Heart right ventricle (tissue), 16 donors: ENCODE results near the gene TSC22D4. TPM values are rescaled to one million over a fixed set of nuclear protein-coding genes. Genes with fewer than 3 reads are reported as not detected.

Experiments
- ATAC-seq, 8 donors: fragments of 200-7000 bp; cut with Tn5 transposase; one replicate each; pipeline ENCODE4 v1.9.1; 2020; ENCODE audit warnings: mild to moderate bottlenecking in 8 of 8, moderate library complexity in 8 of 8, moderate number of reproducible peaks in 1 of 8
- DNase-seq, 2 donors: peaks; one replicate each; pipeline ENCODE4 v3.0.0-alpha.2; 2020
- H3K27ac ChIP-seq, 10 donors: fragments of 200-600 bp; sonication (generic) in 2 of 10; one replicate each; pipeline versions ENCODE4 v1.5.0 to v1.8.0; 2020 to 2022; ENCODE audit warnings: mild to moderate bottlenecking in 3 of 10
- H3K27me3 ChIP-seq, 7 donors: fragments of 200-600 bp; one replicate each; pipeline ENCODE4 v1.8.0; 2021 to 2022; ENCODE audit warnings: mild to moderate bottlenecking in 2 of 7
- H3K36me3 ChIP-seq, 9 donors: fragments of 200-600 bp; sonication (generic) in 1 of 9; one replicate each; pipeline versions ENCODE4 v1.5.0 to v1.8.0; 2020 to 2022; ENCODE audit warnings: mild to moderate bottlenecking in 2 of 9
- H3K4me1 ChIP-seq, 9 donors: fragments of 200-600 bp; sonication (generic) in 1 of 9; one replicate each; pipeline versions ENCODE4 v1.5.0 to v1.8.0; 2020 to 2022; ENCODE audit warnings: mild to moderate bottlenecking in 4 of 9
- H3K4me3 ChIP-seq, 10 donors: fragments of 200-600 bp; sonication (generic) in 2 of 10; one replicate each; pipeline versions ENCODE4 v1.5.0 to v1.8.0; 2020 to 2022; ENCODE audit warnings: mild to moderate bottlenecking in 7 of 10, moderate library complexity in 2 of 10
- H3K9me3 ChIP-seq, 11 donors: fragments of 200-600 bp in 10 of 11; sonication (generic) in 2 of 11; one replicate each; pipeline versions ENCODE4 v1.5.0 to v1.8.0; 2013 to 2022; ENCODE audit warnings: mild to moderate bottlenecking in 2 of 11, control low read depth in 1 of 11, moderate library complexity in 1 of 11
- WGBS, 2 donors: extraction: QIAGEN DNeasy Blood & Tissue Kit; methylation state at CpG; one replicate each; pipeline ENCODE4 v1.1.7; 2013; ENCODE audit warnings: inconsistent platforms in 1 of 2; 5-methylcytosine and 5-hydroxymethylcytosine counted together
- intact Hi-C, 10 donors: fragments of 100-400 bp; cut with DNase I; formaldehyde crosslinking; loops; one replicate each; pipeline versions ENCODE4 v1.11.1 to v1.14.2; 2022
- polyA plus RNA-seq, 2 donors: library from polyadenylated mRNA; stranded (reverse); fragments of 200-250 nt; gene quantifications; one replicate each; pipeline ENCODE4 v1.2.3, GENCODE V29; 2013
- total RNA-seq, 10 donors: library from RNA; stranded (reverse); fragmentation: NEBNext Ultra II Directional in 3 of 10; extraction: Animal tissue kit (Norgen Biotek cat#: 25700) in 3 of 10; gene quantifications; one replicate each; pipeline versions ENCODE4 v1.2.1 to v1.2.4, GENCODE V29; 2021 to 2023
- TF ChIP-seq, protein P1 (sequence below), 9 donors: fragments of 200-600 bp; sonication (generic) in 2 of 9; IDR thresholded peaks; one replicate each; pipeline versions ENCODE4 v1.5.0 to v1.8.0; 2021 to 2022; ENCODE audit warnings: antibody characterized with exemption in 9 of 9, mild to moderate bottlenecking in 5 of 9, moderate library complexity in 1 of 9
- donor health status: Arrhythmogenic right ventricular cardiomyopathy.
- donor health status: ischemic (EF 13 %, LVEDD 7.1; RV severe dilation, severe dysfunction).
- donor health status: healthy with polysubstance abuse.
- donor health status: DM: no; HTN: yes; CAD: no.
- donor health status: DM: no; HTN: no; CAD: no.
- donor health status: ischemic (EF 25% LVEDD 6.9; RV normal size, moderate dysfunction).
- donor health status: ischemic (EF 25% LVEDD 5.7; RV mildly dilated, moderate dysfunction).
- donor health status: healthy.
- donor health status: DM: yes; HTN: yes; CAD: no.
- donor health status: Ischemic cardiomyopathy.
- donor health status: ischemic (EF 35%, LVEDD 5.7; RV mildly dilated, moderate dysfunction).
- donor health status: nonischemic (EF 11% LVEDD 7.7; RV severe dilation, severe dysfunction).
- donor health status: DM: yes; HTN: yes; CAD: no.
- donor health status: PGD.
- donor health status: ischemic (EF 29% LVEDD 5.4; RV normal size, mild dysfunction).
- donor health status: nonischemic (EF 23%, LVEDD 6.1; RV moderate dilation, normal function).

Gene TSC22D4
- total and polyA plus RNA-seq, 12 donors: 36.0 to 72.3 (median 47.7) TPM

DNA sequence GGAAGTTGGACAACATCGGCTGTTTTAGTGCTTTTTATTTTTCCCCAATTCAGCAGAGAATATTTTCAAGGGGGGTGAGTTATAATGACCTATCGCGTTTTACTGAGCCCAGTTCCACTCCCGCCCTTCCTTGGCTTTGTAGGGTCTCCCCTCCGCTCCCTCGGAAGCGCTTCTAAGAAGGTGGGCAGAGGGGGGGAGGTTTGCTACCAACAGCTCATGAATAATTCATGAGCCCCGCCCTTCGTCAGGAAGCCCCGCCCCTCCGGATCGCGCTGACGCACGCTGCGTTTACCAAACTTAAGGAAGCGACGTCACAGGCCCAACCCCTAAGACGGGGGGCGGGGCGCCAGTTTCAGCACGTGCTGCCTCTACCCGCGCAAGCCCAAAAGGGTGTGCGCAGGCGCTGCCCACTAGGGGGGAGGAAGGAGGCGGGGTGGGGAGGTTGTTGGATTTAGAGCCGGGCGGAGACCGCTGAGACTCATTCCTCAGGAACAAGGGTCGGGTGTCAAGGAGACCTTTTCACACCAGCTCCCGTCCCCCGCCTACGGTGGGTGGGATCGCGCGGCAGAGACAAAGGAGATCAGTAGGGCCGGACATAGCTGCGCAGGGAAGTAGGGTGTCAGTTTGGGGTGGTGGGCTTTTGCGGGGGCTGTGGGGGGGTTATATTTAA is 49.9 kb downstream of the TSC22D4 start:
- H3K4me1 ChIP-seq: peaks cover 6 to 49% (median 36%) of the 10 kb centered on the region in 9 donors

DNA sequence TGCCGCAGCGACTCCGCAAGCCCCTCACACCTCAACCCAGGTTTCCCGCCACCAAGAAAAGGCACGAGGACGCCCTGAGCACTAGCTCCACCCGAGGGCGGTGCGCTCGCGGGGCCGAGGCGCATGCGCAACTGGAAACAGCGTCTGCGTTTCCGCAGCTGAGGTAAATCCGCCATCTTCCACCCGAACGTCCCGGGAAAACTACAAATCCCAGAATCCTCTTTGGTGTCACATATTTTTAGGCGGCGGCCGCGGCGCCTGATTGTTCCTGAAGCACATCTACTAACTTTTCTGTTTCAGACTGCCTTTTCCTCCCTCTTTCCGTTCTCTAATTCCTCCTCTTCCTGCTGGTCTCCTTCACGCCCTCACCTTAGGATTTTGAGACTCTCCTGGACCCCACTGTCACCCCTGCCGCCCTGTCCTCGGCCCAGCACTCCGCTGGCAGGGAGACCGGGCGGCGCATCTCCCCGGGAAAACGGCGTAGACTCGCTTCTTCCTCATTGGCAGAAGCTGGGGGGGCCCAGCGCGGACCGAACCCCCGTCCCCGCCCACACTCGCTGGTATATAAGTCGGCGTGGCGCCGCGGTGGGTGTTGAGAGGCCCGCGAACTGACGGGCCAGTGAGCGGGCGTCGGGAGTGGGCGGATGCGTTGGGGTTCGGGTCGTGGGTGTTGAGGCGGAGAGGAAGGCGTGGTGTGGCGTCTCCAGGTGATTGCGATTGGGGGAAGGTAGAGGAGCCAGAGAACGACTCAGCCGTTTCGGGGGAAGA is 50.6 kb downstream of the TSC22D4 start, which contains the start of gene ZCWPW1:
TSS of gene ZCWPW1 (minus strand) at position 505 of the 768 bp plus-strand sequence. CDS start 8,054 bp downstream, outside the sequence.
- 1% methylated on average over 66 of the region's 66 CpGs for WGBS, 2 donors
- Histone ChIP-seq H3K27ac (peak within 1 kb of the TSS; percentile 98 to 100 (median 99)), H3K27me3 (no peaks in the 10 kb centered on the region), H3K4me3 (peak within 1 kb of the TSS; percentile 77 to 100 (median 92)), H3K36me3 (peaks cover 0 to 31% (median 6%) of the 10 kb centered on the region in 9 donors), H3K4me1 (peaks cover 6 to 42% (median 36%) of the 10 kb centered on the region in 9 donors), H3K9me3 (no peaks in the 10 kb centered on the region)
- peak; percentile 96 to 97 for DNase-seq
- TF ChIP-seq, protein P1, sequence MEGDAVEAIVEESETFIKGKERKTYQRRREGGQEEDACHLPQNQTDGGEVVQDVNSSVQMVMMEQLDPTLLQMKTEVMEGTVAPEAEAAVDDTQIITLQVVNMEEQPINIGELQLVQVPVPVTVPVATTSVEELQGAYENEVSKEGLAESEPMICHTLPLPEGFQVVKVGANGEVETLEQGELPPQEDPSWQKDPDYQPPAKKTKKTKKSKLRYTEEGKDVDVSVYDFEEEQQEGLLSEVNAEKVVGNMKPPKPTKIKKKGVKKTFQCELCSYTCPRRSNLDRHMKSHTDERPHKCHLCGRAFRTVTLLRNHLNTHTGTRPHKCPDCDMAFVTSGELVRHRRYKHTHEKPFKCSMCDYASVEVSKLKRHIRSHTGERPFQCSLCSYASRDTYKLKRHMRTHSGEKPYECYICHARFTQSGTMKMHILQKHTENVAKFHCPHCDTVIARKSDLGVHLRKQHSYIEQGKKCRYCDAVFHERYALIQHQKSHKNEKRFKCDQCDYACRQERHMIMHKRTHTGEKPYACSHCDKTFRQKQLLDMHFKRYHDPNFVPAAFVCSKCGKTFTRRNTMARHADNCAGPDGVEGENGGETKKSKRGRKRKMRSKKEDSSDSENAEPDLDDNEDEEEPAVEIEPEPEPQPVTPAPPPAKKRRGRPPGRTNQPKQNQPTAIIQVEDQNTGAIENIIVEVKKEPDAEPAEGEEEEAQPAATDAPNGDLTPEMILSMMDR (IDR thresholded peaks at IDR 0.05): peak in 2 of 9 donors; percentile 6 to 11
- ATAC-seq: peak; percentile 63 to 79 (median 74)
- intact Hi-C loops: no loop called here

More for the DNA sequence above, 49.9 kb downstream of the TSC22D4 start:
- Histone ChIP-seq H3K9me3 (no peaks in the 10 kb centered on the region), H3K36me3 (peaks cover 0 to 38% (median 13%) of the 10 kb centered on the region in 9 donors), H3K27me3 (no peaks in the 10 kb centered on the region), H3K27ac (peak overlapping the region; percentile 98 to 100 (median 99)), H3K4me3 (peak overlapping the region; percentile 77 to 100 (median 92))
- intact Hi-C loops: no loop called here
- TF ChIP-seq, protein P1 (IDR thresholded peaks at IDR 0.05): peak in 7 of 9 donors; percentile 2 to 35 (median 14)
- DNase-seq (peak; percentile 100), ATAC-seq (peak; percentile 78 to 90 (median 86))
- WGBS, 2 donors: 0 to 1% methylated on average over 39 to 40 of the region's 40 CpGs

DNA sequence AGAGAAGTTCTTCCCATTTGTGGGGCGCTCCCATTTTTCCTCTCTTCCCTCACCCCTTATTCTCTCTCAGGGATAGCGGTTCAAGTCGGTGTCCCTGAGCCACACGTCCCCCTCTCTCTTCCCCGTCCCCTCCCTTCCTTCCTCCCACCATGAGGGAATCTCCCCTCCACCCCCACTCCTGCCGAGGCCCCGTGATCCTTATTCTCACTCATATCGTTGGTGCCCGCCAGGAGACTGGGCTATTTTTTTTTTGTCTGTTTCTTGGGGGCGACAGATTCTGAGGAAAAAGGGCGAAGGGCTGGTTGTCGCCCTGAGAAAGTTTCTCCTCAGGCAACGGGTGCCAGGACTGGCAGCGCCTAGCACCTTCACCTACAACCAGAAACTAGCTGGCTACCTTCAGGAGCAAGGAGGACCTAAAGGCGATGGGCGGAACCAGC is 51.2 kb downstream of the TSC22D4 start:
- peak in 1 of 2 donors; percentile 33 for DNase-seq
- TF ChIP-seq, protein P1 (IDR thresholded peaks at IDR 0.05): no peak
- 41 to 44% methylated on average over 16 of the region's 16 CpGs for WGBS, 2 donors
- ATAC-seq: no peak
- intact Hi-C loops: no loop called here
- Histone ChIP-seq H3K27me3 (no peaks in the 10 kb centered on the region), H3K4me3 (peak overlapping the region in 9 of 10 donors; percentile 77 to 98 (median 92)), H3K27ac (peak overlapping the region; percentile 98 to 100 (median 99)), H3K4me1 (peaks cover 6 to 36% (median 34%) of the 10 kb centered on the region in 9 donors), H3K36me3 (peaks cover 0 to 25% (median 3%) of the 10 kb centered on the region in 9 donors), H3K9me3 (no peaks in the 10 kb centered on the region)

DNA sequence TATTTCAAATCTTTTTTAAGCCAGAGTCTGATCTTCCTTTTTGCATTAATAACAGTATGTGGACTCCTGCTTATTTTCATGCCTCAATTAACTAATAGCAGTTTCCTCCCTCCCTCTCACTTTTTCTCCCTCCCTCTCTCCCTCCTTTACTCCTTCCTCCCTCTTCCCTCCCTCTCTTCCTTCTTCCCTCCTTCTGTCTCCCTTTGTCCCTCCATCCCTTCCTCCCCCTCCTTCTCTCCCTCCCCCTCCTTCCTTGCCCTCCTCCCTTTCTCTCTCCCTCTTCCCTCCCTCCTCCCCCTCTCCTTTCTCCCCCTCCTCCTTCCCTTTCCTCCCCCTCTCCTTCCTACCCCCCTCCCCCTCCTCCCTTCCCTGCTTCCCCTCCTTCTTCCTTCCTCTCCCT is 52.5 kb downstream of the TSC22D4 start:
- Histone ChIP-seq H3K4me1 (peaks cover 6 to 24% (median 21%) of the 10 kb centered on the region in 9 donors), H3K27ac (no peak overlapping the region), H3K27me3 (no peaks in the 10 kb centered on the region), H3K9me3 (no peaks in the 10 kb centered on the region), H3K4me3 (no peak overlapping the region), H3K36me3 (peaks cover 0 to 15% (median 3%) of the 10 kb centered on the region in 9 donors)
- intact Hi-C loops: no loop called here
- DNase-seq (no peak), ATAC-seq (no peak)
- TF ChIP-seq, protein P1 (IDR thresholded peaks at IDR 0.05): no peak
